ENCODE data around the gene ZNF785.
"Not testable (repeated sequence)": the region's sequence is repeated elsewhere in the genome, so short reads cannot be mapped to it uniquely, and the experiment has no call there.

ZNF785 gene

DNA sequence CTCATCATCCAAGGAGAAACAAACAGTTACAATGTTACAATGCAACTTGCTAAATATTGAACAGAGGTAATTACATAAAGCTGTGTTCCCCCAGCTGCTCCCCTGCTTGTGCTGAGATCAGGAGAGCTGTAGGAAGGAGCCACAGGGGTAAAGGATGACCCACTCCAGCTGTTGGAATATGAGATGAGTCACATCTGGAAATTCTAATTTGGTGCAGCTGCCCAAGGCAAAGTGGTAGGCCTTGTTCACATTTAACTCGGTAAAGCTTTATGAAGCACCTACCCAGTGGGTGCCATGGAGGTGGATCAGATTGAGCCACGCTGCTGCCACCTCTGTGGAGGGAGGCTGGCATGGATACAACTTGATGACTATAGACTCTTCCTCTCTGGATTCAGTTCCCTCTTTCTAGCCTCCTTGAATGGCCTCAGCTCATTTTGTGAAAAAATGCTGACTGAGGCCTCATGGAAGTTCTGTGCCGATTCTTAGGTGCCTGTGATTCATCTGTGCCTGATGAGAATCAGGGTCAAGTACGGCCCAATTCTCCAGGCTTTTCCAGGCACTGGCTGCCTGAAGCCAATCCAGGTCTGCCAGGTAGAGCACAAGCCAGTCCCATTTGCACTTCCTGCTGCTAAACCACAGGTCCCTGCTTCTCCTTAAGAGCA lies 17.2 kb upstream of the ZNF785 start:
- DNase-seq (ENCODE audit: low spot score) = no peak

DNA sequence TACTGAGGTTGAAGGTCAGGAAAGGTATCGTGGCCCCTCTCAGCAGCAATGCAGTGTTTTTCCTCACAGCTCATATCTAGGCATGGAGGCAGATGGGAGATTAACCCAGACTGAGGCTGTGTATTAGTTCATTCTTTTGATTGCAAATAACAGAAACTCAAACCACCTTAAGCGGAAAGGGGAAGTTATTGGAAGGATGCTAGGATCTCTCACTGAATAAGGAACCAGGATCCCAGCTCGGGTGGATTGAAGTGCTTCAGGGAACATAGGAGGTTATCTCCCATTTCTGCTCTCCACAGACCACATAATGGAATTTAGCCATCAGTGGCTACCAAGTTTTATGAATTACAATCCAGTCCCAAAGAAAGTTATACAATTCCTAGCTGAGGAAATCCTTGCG lies 16.5 kb upstream of the ZNF785 start:
- no peak for DNase-seq (ENCODE audit: low spot score)

DNA sequence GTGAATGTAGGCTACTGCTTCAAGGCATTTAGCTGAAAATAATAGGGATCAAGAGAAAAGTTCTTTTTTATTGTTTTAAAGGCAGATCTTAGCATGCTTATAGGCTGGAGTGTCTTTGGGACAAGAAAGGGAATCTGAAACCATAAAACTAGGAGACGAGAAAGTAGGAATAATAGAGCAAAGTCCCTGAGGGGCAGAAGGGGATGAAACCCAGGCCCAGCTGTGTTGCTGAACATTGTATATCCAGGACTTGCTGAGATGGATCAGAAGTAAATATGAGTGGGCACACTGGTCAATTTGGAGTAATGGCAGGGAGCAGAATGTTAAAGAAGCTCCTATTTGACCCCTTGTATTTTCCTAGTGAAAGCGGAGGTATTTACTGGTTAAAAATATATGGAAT lies 15.4 kb upstream of the ZNF785 start:
- no peak for DNase-seq (ENCODE audit: low spot score)

DNA sequence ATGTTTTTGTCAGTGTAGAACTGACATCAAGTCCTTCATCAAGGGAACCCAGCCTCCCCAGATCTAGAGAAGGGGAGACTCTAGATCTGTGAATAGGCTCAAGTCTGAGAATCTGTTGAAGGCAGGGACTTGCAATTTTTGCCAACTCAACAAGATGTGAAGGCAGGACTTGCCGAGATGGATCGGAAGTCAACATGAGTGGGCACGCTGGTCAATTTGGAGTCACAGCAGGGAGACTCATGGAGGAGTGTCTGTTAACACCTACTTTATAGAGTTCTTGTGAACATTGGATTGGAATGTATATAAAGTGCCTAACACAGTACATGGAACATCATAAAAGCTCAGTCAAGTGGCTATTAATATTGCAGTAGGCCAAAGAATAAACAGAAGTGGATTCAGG lies 14.7 kb upstream of the ZNF785 start:
- no peak for DNase-seq (ENCODE audit: low spot score)

DNA sequence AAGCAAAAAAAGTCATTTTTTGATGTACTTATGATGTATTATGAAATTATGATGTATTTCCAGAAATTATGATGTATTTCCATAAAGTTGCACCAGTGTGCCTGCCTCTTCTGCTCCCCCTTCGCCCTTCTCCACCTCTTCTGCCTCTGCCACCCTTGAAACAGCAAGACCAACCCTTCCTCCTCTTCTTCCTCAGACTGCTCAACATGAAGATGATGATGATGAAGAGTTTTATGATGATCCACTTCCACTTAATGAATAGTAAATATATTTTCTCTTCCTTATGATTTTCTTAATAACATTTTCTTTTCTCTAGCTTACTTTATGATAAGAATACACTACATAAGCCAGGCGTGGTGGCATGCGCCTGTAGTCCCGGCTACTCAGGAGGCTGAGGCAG lies 7.4 kb upstream of the ZNF785 start:
- DNase-seq (ENCODE audit: low spot score) = no peak

DNA sequence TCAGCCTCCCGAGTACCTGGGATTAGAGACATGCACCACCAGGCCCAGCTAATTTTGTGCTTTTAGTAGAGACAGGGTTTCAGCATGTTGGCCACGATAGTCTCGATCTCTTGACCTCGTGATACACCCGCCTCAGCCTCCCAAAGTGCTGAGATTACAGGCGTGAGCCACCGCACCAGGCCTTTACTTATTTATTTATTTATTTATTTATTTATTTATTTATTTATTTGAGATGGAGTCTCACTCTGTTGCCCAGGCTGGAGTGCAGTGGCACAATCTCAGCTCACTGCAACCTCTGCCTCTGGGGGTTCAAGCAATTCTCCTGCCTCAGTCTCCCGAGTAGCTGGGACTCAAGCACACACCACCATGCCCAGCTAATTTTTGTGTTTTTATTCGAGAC lies 5.4 kb upstream of the ZNF785 start:
- DNase-seq (ENCODE audit: low spot score) = not testable (repeated sequence)

DNA sequence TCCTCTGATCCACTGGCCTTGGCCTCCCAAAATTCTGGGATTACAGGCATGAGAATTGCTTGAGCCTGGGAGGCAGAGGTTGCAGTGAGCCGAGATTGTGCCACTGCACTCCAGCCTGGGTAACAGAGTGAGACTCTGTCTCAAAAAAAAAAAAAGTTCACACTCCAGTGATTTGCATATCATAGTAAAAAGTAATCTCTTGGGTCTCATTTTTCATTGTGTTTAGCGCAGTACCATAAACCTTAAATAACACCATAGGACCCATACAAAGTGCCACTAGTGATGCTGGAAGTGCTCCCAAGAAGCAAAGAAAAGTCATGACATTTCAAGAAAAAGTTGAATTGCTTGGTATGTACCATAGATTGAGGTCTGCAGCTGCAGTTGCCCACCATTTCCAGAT lies 4.1 kb upstream of the ZNF785 start:
- DNase-seq (ENCODE audit: low spot score) = not testable (repeated sequence)

DNA sequence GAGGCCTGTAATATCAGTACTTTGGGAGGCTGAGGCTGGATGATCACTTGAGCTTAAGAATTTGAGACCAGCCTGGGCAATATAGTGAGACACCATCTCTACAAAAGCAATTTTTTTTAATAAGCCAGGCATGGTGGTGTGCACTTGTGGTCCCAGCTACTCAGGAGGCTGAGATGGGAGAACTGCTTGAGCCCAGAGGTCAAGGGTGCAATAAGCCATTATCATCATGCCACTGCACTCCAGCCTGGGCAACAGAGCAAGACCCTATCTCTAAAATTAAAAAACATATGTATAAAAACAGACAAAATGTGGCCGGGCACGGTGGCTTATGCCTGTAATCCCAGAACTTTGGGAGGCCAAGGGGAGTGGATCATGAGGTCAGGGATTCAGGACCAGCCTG lies 3.2 kb upstream of the ZNF785 start:
- DNase-seq (ENCODE audit: low spot score) = no peak

DNA sequence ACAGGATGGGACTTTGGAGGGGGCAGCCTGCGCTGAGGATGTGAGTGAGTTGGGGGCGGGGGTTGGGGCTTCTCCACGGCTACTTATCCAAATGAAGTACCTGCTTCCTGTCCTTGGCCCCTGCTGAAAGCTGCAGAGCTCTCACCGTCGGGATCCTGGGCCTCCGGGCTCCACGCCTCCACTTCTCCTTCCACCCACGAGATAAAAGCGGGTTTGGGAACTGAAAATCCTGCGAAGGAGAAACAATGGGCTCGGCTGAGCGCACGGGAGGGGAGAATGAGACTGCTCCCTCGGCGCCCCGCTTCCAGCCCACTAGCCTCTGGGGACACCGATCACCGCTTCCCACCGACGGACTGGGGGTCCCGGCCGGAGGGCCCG lies 486 bp downstream of the ZNF785 start:
- DNase-seq (ENCODE audit: low spot score) = peak; percentile 14

DNA sequence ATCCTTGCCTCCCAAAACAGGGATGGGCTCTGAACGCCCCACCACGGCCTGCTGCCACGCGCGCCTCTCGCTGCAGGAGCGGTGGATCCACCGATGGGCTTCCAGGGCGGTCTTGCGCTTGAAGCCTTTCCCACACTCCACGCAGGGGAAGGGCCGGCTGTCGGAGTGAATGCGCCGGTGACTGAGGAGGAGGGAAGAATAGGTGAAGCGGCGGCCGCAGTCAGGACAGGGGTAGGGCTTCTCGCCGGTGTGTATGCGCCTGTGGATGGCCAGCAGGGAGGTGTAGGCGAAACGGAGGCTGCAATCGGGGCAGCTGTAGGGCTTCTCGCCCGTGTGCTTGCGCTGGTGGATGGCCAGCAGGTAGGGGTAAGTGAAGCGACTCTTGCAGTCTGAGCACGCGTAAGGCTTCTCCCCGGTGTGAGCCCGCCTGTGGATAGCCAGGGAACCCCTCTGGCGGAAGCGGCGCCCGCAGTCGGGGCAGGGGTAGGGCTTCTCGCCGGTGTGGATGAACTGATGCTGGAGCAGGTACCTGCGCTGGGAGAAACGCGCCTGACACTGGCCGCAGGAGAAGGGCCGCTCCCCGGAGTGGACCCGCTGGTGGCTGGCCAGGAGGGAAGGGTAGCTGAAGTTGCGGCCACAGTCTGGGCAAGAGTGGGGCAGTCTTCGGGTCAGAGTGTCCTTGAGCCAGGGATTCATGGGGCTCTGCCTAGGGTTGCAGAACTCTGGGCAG lies 2.7 kb downstream of the ZNF785 start:
- no peak for DNase-seq (ENCODE audit: low spot score)

DNA sequence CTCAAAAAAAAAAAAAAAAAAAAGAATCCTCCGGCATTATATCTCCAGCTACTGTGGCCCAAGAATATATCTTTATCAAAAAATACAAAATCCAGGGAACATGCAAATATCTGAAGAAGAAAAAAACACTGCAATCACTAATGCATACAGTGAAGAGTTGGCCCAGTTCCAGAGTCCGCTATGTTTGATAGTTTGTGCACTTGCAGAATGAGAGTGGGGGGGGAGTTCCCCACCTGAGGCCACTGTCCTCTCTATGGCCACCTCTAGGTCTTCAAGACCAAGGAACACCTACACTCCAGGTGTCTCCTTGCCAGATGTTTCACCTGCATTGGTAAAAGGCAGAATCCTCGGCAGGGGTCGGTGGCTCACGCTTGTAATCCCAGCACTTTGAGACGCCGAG lies 4.0 kb downstream of the ZNF785 start:
- DNase-seq (ENCODE audit: low spot score) = no peak

DNA sequence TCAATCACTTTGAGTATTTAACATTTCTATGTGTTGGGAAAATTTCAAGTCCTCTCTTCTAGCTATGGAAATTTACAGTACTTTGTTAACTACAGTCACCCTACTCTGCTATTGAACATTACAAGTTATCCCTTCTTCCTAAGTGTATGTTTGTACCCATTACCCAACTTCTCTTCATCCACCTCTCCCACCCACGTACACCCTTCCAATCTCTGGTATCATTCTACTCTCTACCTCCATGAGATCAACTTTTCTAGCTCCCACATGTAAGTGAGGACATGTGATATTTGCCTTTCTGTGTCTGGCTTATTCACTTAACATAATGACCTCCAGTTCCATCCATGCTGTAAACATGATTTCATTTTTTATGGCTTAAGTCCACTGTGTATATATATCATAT lies 10.8 kb downstream of the ZNF785 start:
- DNase-seq (ENCODE audit: low spot score) = no peak

DNA sequence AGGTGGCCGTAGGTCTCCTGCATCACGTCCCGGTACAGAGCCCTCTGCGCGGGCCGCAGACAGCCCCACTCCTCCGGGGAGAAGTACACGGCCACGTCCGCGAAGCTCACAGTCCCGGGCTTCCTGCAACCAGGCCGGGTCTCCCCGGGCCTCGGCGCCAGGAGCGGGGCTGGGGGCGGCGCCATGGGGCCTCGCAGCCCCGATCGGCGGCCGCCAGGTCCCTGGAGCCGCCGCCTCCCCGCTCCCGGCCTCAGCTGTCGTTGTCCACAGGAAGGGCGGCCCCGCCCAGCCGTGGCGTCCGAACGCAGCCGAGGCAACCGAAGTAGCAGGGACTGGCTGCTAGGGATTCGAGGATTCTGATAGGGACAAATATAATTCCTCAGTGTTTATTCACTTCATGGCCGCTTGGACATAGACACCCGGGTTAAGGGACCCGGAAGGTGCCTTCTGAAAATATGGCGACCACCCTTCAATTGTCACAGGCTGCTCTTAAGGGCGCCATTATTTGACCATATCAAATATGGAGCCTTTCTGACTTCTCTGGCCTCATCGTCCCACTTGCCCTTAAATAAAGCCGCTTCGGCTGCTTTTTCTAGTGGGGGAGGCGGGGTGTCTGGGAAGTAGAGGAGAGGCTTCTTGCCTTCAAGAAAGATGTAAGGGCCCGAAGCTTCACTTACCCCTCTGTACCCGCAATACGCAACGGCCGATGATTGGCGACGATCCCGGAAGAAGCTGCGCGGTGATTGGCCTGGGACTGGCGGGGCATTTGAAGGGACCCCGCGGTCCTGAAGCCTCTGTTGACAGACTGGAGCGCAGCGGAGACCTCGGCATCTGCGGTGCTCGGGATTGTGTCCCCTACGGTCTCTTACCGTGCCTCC lies 13.8 kb downstream of the ZNF785 start, which contains the start of gene ZNF688:
Gene ZNF688 (minus strand): TSS at position 270 of the 878 bp plus-strand sequence. CDS start 85 bp downstream, at position 185.
- DNase-seq (ENCODE audit: low spot score) = peak; percentile 99

DNA sequence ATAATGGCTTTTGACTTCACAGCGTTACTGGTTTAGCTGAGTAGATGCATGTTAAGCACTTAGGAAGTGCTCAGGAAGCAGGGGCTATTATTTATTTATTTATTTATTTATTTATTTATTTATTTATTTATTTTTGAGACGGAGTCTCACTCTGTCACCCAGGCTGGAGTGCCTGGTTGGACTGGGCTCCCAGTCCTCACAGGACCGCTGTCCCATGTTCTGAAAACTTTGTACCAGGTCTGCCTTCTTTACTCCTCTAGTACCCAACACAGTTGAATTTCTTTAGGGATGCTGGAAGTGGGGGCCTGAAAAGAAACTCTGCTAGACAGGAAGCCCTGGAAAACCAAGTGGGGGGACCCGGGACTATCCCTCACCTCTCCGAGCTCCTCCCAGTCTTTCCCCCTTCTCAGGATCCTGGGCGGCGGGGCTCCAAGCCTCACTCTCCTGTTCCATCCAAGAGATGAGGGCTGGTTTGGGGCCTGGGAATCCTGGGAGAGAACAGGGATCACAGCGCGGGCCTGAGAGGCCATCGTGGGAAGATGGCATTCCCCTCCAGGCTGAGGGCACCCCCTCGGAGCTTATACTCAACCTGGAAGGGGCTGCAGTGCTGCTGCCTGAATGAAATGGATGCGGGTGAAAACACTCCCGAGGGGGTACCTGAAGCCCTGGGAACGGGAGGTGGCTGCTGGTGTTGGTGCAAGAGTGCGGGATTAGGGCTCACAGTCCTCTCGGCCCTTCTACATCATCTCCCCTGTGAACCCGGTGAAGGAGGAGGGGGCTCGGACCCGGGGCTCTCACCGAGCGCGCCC lies 14.7 kb downstream of the ZNF785 start:
- DNase-seq (ENCODE audit: low spot score) = peak; percentile 46

DNA sequence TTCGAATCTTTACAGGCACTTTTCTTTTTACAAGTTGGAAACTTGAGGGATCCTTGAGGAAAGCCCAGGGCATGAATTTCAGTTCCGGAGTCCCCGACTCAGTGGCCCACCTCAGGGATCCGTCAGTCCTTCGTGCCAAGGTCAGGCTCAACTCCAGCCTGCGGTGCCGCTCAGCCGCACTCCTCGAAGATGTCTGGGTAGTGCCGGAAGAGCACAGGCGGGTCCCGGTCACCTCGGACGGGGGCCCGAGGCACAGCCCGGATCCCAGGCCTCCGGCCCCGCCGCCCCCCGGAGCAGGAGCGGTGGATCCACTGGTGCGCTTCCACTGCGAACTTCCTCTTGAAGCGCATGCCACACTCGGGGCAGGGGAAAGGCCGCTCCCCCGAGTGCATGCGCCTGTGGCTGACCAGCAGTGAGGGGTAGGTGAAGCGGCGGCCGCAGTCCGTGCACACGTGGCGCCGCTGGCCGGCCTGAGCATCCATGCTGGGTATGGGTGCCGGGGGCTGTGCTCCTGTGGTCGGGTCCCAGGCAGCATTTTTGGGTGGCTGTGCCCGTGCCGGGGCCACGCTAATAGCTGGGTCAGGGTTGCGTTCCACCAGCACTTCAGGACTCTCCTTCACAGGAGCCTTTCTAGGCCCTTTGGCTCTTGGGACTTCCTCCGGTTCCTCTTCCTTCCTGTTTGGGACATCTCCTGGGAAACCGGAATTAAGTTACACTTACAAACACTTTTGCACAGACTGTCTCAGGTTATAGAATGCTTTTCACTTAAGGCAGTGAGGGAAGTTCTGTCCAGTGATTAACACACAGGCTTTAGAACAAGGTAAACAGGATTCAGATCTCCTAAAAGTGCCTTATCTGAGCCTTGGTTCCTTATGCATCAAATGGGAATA lies 15.5 kb downstream of the ZNF785 start:
- no peak for DNase-seq (ENCODE audit: low spot score)

DNA sequence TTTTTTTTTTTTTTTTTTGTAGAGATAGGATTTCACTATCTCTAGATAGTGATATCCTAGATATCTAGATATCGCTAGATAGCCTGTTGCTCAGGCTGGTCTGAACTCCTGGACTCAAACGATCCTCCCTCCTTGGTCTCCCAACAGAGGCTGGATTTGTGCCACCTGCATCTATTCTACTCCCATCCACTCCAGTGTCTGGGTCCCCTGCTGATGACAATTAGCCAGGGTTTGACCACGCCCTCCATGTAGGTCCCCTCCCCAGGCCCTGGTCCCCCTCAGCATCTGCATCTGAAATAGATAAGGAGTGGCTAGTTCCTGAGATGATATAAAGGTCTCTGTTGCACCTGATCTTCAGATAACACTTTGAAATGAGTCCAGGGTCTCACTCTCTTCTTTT lies 16.2 kb downstream of the ZNF785 start:
- no peak for DNase-seq (ENCODE audit: low spot score)

DNA sequence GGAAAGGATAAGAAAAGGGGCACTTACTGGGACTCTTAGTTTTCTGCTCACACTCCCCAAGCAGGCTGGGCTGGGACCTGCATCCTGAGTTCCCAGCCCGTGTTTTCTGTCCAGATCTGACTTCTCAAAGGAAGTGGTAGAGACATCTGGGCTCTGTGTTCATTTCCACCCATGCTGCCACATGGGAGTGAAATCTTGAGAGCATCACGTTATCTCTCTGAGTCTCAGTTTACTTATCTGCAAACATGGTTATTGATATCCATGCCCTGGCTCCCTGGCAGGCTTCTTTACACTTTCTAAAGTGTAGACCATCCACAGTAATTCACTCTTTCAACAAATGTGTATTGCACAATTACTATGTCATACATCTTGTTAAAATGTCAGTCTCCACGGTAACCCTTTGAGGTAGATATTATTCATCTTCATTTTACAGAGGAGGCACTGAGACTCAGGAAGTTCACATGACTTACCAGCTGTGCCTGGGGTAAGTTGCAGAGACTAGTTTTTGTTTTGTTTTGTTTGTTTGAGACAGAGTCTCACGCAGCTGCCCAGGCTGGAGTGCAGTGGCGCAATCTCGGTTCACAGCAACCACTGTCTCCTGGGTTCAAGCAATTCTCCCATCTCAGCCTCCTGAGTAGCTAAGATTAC lies 17.4 kb downstream of the ZNF785 start:
- DNase-seq (ENCODE audit: low spot score) = no peak

DNA sequence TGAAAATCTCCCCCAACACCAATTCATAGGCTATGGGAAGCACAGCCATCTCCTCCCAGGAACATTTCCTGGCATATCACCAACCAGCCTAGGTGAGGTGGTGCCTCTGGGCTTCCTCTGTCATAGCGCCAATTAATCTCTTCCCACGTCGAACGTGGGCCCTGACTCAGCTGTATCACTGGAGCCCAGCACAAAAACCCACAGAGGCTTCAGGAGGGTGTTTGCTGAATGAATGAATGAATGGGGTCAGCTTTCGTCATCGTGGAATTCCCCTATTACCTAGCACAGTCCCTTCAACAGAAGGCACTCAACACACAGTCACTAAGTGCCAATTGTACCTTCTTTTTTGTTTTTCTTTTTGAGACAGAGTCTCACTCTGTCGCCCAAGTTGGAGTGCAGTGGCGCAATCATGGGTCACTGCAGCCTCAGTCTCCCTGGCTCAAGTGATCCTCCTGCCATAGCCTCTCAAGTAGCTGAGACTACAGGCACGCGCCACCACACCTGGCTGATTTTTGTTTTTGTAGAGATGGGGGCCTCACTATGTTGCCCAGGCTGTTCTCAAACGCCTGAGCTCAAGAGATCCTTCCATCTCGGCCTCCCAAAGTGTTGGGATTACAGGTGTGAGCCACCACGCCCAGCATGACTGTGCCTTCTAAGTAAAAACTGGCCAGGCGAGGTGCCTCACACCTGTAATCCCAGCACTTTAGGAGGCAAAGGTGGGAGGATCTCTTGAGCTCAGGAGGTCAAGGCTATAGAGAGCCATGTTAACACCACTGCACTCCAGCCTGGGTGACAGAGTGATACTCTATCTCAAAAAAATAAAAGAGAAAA lies 18.1 kb downstream of the ZNF785 start:
- DNase-seq (ENCODE audit: low spot score) = no peak

DNA sequence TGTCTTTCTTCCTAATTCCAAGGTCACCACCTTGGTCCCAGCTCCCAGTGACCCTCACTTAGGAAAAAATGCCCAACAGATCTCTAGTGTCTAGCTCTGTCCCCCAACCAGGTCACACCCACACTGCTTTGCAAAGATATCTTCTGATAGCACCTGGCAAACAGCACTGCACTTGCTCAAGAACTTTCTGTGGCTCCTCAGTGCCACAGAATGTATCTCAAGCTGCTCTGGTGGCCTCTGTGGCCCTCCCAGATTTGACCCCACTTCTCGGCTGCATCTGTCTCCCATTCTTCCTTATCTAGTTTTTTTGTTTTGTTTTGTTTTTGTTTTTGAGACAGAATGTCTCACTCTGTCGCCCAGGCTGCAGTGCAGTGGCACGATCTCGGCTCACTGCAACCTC lies 19.0 kb downstream of the ZNF785 start:
- DNase-seq (ENCODE audit: low spot score) = no peak

DNA sequence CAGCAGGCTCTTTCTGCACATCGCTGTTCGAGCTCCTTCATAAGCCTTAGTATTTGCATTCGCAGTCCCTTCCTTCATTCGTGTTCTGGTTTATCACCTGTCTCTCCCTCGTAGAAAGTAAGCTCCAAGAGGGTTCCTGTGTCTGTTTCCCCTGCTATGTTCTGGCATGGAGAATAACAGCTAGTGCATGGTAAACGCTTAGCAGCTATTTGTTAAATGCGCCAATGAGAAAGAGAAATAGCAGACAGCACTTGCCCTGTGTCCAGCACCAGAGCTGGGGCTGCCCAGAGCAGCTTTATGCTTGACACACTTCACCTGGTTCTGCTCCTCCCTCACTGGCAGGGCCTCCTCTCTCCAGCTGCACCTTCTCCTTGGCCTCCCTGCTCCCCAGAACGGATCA lies 19.5 kb downstream of the ZNF785 start:
- peak; percentile 34 for DNase-seq (ENCODE audit: low spot score)
